HG03571 (cell line): ENCODE results near the gene STKLD1.
"Not testable (repeated sequence)": the region's sequence is repeated elsewhere in the genome, so short reads cannot be mapped to it uniquely, and the experiment has no call there.

ENCODE experiments used
- ATAC-seq: cut with Tn5 transposase; IDR thresholded peaks from one replicate; pipeline ENCODE4 v1.9.1; 2021; ENCODE audit not compliant: unreplicated experiment

Gene STKLD1

GRCh38 chr9:133360400-133361393 is 15.5 kb upstream of the STKLD1 start:
- ATAC-seq, result no peak

GRCh38 chr9:133361507-133362092 is 14.6 kb upstream of the STKLD1 start:
- ATAC-seq, result no peak

- ATAC-seq, result no peak
Observed at GRCh38 chr9:133362359-133363044, 13.7 kb upstream of the STKLD1 start.

GRCh38 chr9:133366435-133366834 is 9.7 kb upstream of the STKLD1 start:
- no peak for ATAC-seq

GRCh38 chr9:133367221-133367620 is 8.9 kb upstream of the STKLD1 start:
- no peak for ATAC-seq

GRCh38 chr9:133367778-133368177 is 8.4 kb upstream of the STKLD1 start:
- ATAC-seq, result no peak

GRCh38 chr9:133368249-133368881 is 7.8 kb upstream of the STKLD1 start:
- ATAC-seq, result no peak

GRCh38 chr9:133369422-133369821 is 6.7 kb upstream of the STKLD1 start:
- no peak for ATAC-seq

- no peak for ATAC-seq
Observed at GRCh38 chr9:133369933-133370332, 6.2 kb upstream of the STKLD1 start.

GRCh38 chr9:133370685-133371084 is 5.5 kb upstream of the STKLD1 start:
- no peak for ATAC-seq

- no peak for ATAC-seq
Observed at GRCh38 chr9:133371261-133371711, 4.9 kb upstream of the STKLD1 start.

GRCh38 chr9:133372144-133372543 is 4.0 kb upstream of the STKLD1 start:
- no peak for ATAC-seq

- no peak for ATAC-seq
Observed at GRCh38 chr9:133374612-133375115, 1.5 kb upstream of the STKLD1 start.

- peak; percentile 8 for ATAC-seq
Observed at GRCh38 chr9:133375116-133375723, 946 bp upstream of the STKLD1 start.

GRCh38 chr9:133377280-133377679 is 1.1 kb downstream of the STKLD1 start:
- ATAC-seq, result not testable (repeated sequence)

- ATAC-seq, result no peak
Observed at GRCh38 chr9:133377721-133378216, 1.6 kb downstream of the STKLD1 start.

GRCh38 chr9:133378408-133378962 is 2.3 kb downstream of the STKLD1 start:
- ATAC-seq, result no peak

- no peak for ATAC-seq
Observed at GRCh38 chr9:133379153-133380086, 3.3 kb downstream of the STKLD1 start.

GRCh38 chr9:133380734-133381133 is 4.6 kb downstream of the STKLD1 start:
- no peak for ATAC-seq
